ENCODE data around the gene MEIOB. TPM values are rescaled to one million over a fixed set of nuclear protein-coding genes. Genes with fewer than 3 reads are reported as not detected.

The MEIOB gene
- polyA plus RNA-seq, 2 of the 4 experiments (the other 2 are of a cell fraction): 2.9 to 9.1 TPM

DNA sequence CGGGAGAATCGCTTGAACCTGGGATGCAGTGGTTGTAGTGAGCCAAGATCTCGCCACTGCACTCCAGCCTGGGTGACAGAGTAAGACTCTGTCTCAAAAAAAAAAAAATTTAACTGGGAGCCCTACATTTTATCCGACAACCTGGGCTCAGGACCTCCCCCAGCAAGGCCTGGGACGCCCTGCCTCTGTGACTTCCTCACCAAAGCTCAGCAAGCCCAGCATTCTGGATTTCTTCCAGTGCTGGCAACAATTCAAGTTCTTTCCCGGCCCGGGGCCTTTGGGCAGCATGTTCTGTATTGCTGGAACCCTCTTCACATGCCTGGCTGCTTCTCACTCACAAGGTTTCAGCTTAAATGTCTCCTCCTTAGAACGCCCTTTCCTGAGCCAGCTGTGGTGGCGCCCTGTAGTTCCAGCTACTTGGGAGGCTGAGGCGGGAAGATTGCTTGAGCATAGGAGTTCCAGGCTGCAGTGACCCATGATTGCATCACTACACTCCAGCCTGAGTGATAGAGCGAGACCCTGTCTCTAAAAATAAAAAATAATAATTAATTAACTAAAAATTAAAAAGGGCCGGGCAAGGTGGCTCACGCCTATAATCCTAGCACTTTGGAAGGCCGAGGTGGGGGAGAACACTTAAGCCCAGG is 15.9 kb upstream of the MEIOB start:
- CTCF ChIA-PET: interaction anchor here (0.6 to 1.6 kb wide), 5 partner anchors 10 to 709 kb away, joined by 3 to 5 read pairs (median 3); no protein-coding TSS in a partner anchor
- no peak for TF ChIP-seq RFX5 (IDR thresholded peaks at IDR 0.05)
- no peak for TF ChIP-seq NFE2L2 (conservative IDR thresholded peaks at IDR 0.05; ENCODE audit: low read length)
- TF ChIP-seq, protein P1, sequence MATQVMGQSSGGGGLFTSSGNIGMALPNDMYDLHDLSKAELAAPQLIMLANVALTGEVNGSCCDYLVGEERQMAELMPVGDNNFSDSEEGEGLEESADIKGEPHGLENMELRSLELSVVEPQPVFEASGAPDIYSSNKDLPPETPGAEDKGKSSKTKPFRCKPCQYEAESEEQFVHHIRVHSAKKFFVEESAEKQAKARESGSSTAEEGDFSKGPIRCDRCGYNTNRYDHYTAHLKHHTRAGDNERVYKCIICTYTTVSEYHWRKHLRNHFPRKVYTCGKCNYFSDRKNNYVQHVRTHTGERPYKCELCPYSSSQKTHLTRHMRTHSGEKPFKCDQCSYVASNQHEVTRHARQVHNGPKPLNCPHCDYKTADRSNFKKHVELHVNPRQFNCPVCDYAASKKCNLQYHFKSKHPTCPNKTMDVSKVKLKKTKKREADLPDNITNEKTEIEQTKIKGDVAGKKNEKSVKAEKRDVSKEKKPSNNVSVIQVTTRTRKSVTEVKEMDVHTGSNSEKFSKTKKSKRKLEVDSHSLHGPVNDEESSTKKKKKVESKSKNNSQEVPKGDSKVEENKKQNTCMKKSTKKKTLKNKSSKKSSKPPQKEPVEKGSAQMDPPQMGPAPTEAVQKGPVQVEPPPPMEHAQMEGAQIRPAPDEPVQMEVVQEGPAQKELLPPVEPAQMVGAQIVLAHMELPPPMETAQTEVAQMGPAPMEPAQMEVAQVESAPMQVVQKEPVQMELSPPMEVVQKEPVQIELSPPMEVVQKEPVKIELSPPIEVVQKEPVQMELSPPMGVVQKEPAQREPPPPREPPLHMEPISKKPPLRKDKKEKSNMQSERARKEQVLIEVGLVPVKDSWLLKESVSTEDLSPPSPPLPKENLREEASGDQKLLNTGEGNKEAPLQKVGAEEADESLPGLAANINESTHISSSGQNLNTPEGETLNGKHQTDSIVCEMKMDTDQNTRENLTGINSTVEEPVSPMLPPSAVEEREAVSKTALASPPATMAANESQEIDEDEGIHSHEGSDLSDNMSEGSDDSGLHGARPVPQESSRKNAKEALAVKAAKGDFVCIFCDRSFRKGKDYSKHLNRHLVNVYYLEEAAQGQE (IDR thresholded peaks at IDR 0.05): no peak
- no peak for TF ChIP-seq KDM5A (IDR thresholded peaks at IDR 0.05)
- no peak for TF ChIP-seq POLR2AphosphoS2 (conservative IDR thresholded peaks at IDR 0.05; ENCODE audit: low read length)
- TF ChIP-seq, protein P2, sequence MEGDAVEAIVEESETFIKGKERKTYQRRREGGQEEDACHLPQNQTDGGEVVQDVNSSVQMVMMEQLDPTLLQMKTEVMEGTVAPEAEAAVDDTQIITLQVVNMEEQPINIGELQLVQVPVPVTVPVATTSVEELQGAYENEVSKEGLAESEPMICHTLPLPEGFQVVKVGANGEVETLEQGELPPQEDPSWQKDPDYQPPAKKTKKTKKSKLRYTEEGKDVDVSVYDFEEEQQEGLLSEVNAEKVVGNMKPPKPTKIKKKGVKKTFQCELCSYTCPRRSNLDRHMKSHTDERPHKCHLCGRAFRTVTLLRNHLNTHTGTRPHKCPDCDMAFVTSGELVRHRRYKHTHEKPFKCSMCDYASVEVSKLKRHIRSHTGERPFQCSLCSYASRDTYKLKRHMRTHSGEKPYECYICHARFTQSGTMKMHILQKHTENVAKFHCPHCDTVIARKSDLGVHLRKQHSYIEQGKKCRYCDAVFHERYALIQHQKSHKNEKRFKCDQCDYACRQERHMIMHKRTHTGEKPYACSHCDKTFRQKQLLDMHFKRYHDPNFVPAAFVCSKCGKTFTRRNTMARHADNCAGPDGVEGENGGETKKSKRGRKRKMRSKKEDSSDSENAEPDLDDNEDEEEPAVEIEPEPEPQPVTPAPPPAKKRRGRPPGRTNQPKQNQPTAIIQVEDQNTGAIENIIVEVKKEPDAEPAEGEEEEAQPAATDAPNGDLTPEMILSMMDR (IDR thresholded peaks at IDR 0.05): no peak
- TF ChIP-seq SREBF2 (IDR thresholded peaks at IDR 0.05): no peak
- TF ChIP-seq CHD4 (IDR thresholded peaks at IDR 0.05; ENCODE audit: borderline replicate concordance): no peak
- no peak for TF ChIP-seq ZC3H11A (IDR thresholded peaks at IDR 0.05)
- TF ChIP-seq HOXB5 (CRISPR knock-in tag; IDR thresholded peaks at IDR 0.05): no peak
- TF ChIP-seq, protein P3, sequence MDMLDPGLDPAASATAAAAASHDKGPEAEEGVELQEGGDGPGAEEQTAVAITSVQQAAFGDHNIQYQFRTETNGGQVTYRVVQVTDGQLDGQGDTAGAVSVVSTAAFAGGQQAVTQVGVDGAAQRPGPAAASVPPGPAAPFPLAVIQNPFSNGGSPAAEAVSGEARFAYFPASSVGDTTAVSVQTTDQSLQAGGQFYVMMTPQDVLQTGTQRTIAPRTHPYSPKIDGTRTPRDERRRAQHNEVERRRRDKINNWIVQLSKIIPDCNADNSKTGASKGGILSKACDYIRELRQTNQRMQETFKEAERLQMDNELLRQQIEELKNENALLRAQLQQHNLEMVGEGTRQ (IDR thresholded peaks at IDR 0.05): no peak
- no peak for TF ChIP-seq SMC3 (IDR thresholded peaks at IDR 0.05)
- TF ChIP-seq EP300 (IDR thresholded peaks at IDR 0.05): no peak
- no peak for TF ChIP-seq ZFP36 (IDR thresholded peaks at IDR 0.05; ENCODE audit: borderline replicate concordance, partially characterized antibody)
- Histone ChIP-seq H3K9me3 (no peaks in the 10 kb centered on the region), H3K4me3 (no peak overlapping the region), H3K4me2 (no peak overlapping the region), H3K27ac (no peak overlapping the region), H3K4me1 (peaks cover 12% of the 10 kb centered on the region; the same call in 1 of the 3 replicates)
- ATAC-seq (no peak), FAIRE-seq (no peak), DNase-seq (ENCODE audit: low read depth in 1 of 2, low spot score in 1 of 2) (no peak)
- WGBS (ENCODE audit: missing lambda C conversion rate): 85% methylated on average over 14 of the region's 14 CpGs
- POLR2A ChIA-PET: no interaction called here

DNA sequence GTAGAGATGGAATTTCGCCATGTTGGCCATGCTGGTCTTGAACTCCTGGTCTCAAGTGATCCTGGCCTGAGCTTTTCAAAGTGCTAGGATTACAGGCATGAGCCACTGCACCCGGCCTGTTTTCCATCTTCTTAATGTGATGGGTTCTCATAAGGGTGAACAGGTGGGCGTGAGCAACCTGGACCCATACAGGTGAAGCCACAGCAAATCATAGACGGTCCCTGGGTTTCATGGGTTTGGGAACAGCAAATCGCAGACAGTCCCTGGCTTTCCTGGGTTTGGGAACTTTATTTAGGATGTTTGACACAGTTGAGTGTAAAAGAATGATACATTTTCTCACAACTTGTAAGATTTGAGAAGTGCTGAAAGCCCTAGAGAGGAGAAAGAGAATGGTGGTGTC is 12.9 kb upstream of the MEIOB start:
- WGBS (ENCODE audit: missing lambda C conversion rate): 91% methylated on average over 5 of the region's 5 CpGs
- no peak for ATAC-seq
- no peak overlapping the region for H3K4me2 ChIP-seq
- no peak for DNase-seq (ENCODE audit: low read depth in 1 of 2, low spot score in 1 of 2)
- FAIRE-seq: no peak
- H3K27ac ChIP-seq: no peak overlapping the region
- CTCF ChIA-PET: interaction anchor here (0.6 to 2.5 kb wide), 8 partner anchors 9 to 45 kb away, joined by 3 to 15 read pairs (median 4); no protein-coding TSS in a partner anchor
- POLR2A ChIA-PET: interaction anchor here (0.7 kb wide), 1 partner anchor 58 kb away, joined by 4 read pairs; the partner anchor contains the start of genes FAHD1 and HAGH
- H3K4me3 ChIP-seq: no peak overlapping the region
- H3K4me1 ChIP-seq: peaks cover 6% of the 10 kb centered on the region; the same call in 1 of the 3 replicates
- no peaks in the 10 kb centered on the region for H3K9me3 ChIP-seq
- TF ChIP-seq HDAC2 (IDR thresholded peaks at IDR 0.05) (no peak), CEBPB (IDR thresholded peaks at IDR 0.05) (no peak), RCOR1 (IDR thresholded peaks at IDR 0.05; ENCODE audit: low read depth, low read length) (no peak), GATA3 (IDR thresholded peaks at IDR 0.05; ENCODE audit: borderline replicate concordance) (no peak), NPAS2 (CRISPR knock-in tag; IDR thresholded peaks at IDR 0.05; ENCODE audit: borderline replicate concordance) (no peak), FOSL2 (IDR thresholded peaks at IDR 0.05) (no peak), FOSL2 (CRISPR knock-in tag; IDR thresholded peaks at IDR 0.05) (no peak), EHF (CRISPR knock-in tag; IDR thresholded peaks at IDR 0.05) (no peak), CHD4 (IDR thresholded peaks at IDR 0.05; ENCODE audit: borderline replicate concordance) (no peak), RAD21 (conservative IDR thresholded peaks at IDR 0.05 in 1 of 2, IDR thresholded peaks at IDR 0.05 in 1 of 2) (no peak), PHF8 (IDR thresholded peaks at IDR 0.05; ENCODE audit: borderline replicate concordance, low read depth) (no peak), HEYL (CRISPR knock-in tag; IDR thresholded peaks at IDR 0.05) (no peak), MAZ (IDR thresholded peaks at IDR 0.05; ENCODE audit: borderline replicate concordance, low read depth, low read length) (no peak), POLR2A (IDR thresholded peaks at IDR 0.05; ENCODE audit: low read length) (no peak)
- TF ChIP-seq, protein P1 (IDR thresholded peaks at IDR 0.05): no peak
